Activated T-cell treated with anti-CD3 and anti-CD28 coated beads, Interleukin-2, amount 50 U/mL, for 1 hour (primary cell): ENCODE data around the gene TMIGD3.

Experiments
- DNase-seq: peaks from one replicate; pipeline ENCODE4 v3.0.0-alpha.2; 2020

TMIGD3 gene

GRCh38 chr1:111474521-111474920 is 28.9 kb downstream of the TMIGD3 start:
- DNase-seq = no peak

GRCh38 chr1:111474106-111474505 is 29.3 kb downstream of the TMIGD3 start:
- no peak for DNase-seq

- no peak for DNase-seq
Measured at GRCh38 chr1:111471538-111471937, 31.9 kb downstream of the TMIGD3 start.

DNA sequence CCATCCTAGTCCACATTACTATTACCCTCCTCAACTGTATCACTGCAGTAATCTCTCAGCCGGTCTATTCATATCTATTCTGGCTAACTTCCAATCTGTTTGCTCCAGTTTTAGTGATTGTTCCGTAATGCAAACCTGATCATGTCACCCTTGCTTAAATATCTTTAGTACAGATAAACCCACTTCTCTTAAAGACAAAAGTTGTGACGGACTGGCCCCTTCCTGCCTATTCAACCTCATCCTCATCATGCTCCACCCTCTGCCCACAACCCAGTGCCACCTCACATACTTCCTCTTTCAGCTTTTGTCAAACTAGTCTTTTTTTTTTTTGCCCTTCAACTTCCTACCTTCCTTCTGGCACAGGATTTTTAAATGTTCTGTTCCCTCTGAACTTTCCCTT is 32.4 kb downstream of the TMIGD3 start:
- peak; percentile 53 for DNase-seq

DNA sequence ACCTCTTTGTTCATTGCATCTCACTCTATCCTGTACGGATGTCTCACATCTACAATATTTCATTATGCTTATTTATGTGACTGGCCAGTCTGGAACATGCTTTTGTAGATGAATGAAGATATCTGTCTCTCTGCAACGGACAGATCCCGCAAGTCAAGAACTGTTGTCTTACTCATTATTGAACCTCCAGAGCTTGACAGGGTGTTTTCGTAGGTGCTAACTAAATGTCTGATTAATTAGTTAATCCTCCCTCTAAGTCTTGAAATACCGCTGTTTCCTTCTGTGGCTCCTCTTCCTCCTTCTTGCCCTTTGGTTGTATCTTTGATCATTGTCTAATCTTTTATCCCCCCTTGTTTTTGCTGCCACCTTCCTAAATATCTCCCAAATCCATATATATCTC is 32.8 kb downstream of the TMIGD3 start:
- DNase-seq = no peak

GRCh38 chr1:111469539-111469938 is 33.9 kb downstream of the TMIGD3 start:
- no peak for DNase-seq

DNA sequence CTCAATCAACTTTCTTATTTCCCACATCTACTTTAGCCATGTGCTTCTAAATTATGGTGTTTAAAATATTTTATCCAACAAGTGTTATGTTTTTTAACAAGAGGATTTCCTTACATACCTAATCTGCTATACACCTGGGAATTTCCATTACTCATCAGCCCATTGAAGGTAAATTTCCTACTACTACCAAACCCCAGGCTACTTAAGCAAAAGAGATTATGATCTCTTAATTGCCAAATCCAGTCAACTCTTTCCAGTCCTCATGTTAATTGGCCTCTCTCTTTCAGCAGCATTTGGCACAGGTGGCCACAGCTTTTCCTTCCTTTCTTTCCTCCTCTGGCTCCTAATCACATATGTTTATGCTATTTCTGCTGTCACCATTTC is 34.7 kb downstream of the TMIGD3 start:
- DNase-seq = no peak

- no peak for DNase-seq
Measured at GRCh38 chr1:111467865-111468716, 35.3 kb downstream of the TMIGD3 start.

DNA sequence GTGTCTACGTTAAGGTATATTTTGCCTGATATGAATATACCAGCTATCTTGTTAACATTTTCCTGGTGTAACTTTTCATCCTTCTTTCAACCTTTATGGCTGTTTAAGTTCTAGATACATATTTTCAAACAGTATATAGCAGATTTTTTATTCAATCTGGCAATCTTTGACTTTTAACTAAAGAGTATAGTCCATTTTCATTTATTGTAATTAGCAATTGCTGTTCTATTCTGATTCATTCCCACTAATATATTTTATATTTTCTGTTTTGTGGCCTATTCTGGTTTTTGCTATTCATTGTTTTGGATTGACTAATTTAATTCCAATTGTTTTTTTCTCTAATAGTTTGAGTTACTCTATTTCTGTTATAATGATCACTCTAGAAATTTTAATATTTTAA is 37.0 kb downstream of the TMIGD3 start:
- no peak for DNase-seq

- DNase-seq = no peak
Measured at GRCh38 chr1:111465754-111466153, 37.7 kb downstream of the TMIGD3 start.

GRCh38 chr1:111463029-111463683 is 40.3 kb downstream of the TMIGD3 start:
- no peak for DNase-seq

DNA sequence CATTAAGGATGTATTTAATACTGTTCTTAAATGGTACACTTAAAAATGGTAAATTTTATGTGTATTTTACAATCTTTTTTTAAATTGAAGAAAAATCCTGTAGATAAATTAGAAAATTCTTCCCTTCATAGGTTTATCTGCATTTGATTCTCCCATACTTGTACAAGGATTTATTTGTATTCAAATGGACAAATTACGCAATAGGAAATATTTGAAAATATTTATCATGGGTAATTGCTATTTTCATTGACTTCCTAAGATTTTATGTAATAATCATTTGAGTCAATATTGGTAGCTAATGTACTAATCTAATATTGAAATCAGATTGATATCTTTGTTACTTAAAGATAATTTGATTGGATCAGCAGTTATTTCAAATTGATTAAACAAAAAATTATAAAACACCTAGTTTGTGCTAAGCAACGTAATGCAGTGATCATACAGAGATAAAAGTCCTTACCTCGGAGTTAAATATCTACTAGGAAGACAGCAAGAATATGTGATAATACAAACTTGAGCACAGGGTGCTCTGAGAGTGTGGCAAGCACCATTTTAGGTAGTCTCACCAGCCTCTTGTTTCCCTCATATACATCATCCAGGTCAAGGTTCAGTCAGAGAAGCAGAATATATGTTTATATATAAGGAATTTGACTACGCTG is 40.9 kb downstream of the TMIGD3 start:
- no peak for DNase-seq

GRCh38 chr1:111461765-111462164 is 41.7 kb downstream of the TMIGD3 start:
- no peak for DNase-seq

- DNase-seq = no peak
Measured at GRCh38 chr1:111455642-111456031, 47.8 kb downstream of the TMIGD3 start.

GRCh38 chr1:111454859-111455641 is 48.4 kb downstream of the TMIGD3 start:
- no peak for DNase-seq

GRCh38 chr1:111453706-111454105 is 49.7 kb downstream of the TMIGD3 start:
- DNase-seq = no peak

- DNase-seq = no peak
Measured at GRCh38 chr1:111452581-111452980, 50.9 kb downstream of the TMIGD3 start.

DNA sequence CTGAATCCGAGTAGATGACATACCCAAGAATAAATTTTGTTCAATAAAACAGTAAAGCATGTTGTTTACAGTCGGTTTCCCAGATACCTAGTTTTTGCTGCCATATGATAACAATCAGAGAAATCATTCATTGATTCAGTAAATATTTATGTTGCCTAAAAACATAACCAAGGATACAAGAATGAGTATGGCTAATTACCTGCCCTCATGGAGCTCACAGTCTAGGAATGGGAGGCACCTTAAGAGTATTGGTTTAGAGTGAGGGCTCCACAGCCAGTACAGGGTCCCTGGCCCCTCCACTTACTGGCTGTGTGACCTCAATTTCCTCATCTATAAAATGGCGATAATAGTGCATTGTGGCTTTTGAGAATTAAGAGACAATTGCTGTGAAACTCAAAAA is 53.2 kb downstream of the TMIGD3 start:
- no peak for DNase-seq

DNA sequence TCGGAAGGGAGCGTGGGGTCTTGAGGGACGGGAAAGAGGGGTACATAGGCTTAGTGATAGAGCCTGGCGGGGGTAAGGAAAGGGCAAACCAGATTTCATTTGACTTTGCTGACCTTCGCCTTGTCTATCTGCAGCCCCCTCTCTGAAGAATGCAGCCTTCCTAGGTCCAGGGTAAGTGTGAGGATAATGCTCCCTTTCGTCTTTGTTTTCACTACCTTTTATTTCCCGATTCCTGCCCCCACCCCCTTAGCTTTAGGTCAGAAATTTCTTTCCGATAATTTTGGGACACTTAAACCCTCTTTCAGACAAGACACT is 53.8 kb downstream of the TMIGD3 start:
- no peak for DNase-seq

DNA sequence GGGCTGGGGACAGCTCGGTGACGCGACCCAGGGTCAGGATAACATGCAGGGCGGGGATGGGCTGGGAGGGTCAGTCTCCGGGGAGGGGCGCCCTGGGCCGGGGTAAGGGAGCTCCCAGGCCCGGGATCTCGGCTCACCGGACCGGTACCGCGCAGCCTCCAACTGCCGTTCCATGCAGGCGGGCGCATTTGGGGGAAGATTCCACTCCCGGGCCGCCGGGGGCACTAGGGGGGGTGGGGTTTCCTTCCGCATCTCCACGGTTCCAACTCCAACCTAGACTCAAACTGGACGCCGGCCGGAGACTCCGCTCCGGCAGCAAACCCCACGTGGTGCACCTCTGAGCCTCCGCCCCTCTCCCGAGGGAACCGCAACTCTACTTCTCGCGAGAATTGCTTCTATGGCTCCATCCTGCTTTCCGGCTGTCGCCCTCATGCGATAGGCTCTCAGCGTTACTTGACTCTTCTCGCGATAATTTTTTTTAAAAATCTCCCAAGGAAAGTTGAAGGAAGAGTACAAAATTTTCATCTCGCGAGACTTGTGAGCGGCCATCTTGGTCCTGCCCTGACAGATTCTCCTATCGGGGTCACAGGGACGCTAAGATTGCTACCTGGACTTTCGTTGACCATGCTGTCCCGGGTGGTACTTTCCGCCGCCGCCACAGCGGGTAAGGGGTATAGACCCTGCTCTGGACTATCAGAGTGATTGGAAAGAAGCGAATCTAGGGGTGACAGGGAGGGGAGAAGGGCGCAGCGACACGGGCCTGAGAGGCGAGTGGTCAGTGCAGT is 54.3 kb downstream of the TMIGD3 start, which contains the start of the genes ATP5PB and WDR77:
Gene ATP5PB, plus strand, starts transcription at position 547 of the 785 bp plus-strand sequence. Its CDS starts 78 bp downstream, at position 625.
Gene WDR77, minus strand, starts transcription at position 339 of the 785 bp plus-strand sequence. Its CDS starts 87 bp downstream, at position 252.
- peak; percentile 83 for DNase-seq

- DNase-seq = no peak
Measured at GRCh38 chr1:111448482-111448917, 54.9 kb downstream of the TMIGD3 start.
